ENCODE data around the gene ST6GALNAC4.

ST6GALNAC4 gene

DNA sequence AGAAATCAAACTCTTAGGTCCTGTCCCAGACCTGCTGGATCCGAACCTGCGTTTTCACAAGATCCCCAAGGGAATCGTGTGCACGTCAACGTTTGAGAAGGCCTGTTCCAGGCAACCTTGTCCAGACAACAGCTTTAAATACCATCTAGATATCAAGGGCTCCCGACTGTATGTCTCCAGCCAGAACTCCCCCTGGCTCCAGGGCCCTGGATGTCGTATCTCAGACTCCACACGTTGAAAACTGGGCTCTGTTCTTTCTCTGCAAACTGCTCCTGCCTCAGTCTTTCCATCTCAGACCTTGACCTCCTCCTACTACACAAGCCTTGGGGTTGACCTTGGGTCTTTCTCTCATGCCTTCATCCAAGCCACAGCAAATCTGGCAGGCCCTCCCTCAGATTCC is 56.6 kb downstream of the ST6GALNAC4 start:
- FAIRE-seq: no peak
- TF ChIP-seq, protein P1, sequence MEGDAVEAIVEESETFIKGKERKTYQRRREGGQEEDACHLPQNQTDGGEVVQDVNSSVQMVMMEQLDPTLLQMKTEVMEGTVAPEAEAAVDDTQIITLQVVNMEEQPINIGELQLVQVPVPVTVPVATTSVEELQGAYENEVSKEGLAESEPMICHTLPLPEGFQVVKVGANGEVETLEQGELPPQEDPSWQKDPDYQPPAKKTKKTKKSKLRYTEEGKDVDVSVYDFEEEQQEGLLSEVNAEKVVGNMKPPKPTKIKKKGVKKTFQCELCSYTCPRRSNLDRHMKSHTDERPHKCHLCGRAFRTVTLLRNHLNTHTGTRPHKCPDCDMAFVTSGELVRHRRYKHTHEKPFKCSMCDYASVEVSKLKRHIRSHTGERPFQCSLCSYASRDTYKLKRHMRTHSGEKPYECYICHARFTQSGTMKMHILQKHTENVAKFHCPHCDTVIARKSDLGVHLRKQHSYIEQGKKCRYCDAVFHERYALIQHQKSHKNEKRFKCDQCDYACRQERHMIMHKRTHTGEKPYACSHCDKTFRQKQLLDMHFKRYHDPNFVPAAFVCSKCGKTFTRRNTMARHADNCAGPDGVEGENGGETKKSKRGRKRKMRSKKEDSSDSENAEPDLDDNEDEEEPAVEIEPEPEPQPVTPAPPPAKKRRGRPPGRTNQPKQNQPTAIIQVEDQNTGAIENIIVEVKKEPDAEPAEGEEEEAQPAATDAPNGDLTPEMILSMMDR (IDR thresholded peaks at IDR 0.05; ENCODE audit: insufficient read depth, missing control alignments): no peak
- DNase-seq (ENCODE audit: insufficient read length, low spot score): no peak

DNA sequence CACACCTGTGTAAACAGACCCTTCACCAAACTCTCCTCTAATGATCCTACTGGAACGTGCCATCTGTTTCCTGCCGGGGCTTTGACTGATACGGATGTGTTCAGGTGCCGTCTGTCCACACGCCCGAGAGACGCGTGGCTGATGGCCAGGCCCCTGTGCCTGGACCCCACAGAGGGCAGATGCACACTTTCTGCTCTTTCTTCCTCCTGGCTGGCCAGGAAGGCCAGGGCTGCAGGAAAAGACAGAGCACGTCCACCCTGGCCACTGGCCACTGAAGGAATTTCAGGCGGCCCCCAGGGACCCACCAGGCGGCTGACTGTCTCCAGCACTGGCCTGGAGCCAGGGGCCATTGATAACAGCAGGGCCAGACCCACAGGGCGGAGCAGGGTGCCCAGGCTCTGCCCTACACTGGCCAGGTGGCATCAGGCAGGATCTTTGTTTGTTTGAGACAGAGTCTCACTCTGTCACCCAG is 58.8 kb downstream of the ST6GALNAC4 start:
- FAIRE-seq (no peak), DNase-seq (ENCODE audit: insufficient read length, low spot score) (no peak)
- TF ChIP-seq, protein P1 (IDR thresholded peaks at IDR 0.05; ENCODE audit: insufficient read depth, missing control alignments): no peak

Data from D721Med (cell line).